Neural progenitor cell (in vitro differentiated cells): ENCODE measurements around the gene EFEMP1.

ENCODE experiments used
- EZH2 ChIP-seq: fragments of 200-600 bp; sonication (generic); IDR thresholded peaks from 2 replicates; pipeline ENCODE4 v1.6.1; 2017; ENCODE audit warnings: antibody characterized with exemption, mild to moderate bottlenecking, moderate library complexity
- EZH2phosphoT487 ChIP-seq: fragments of 200-600 bp; sonication (generic); IDR thresholded peaks from 2 replicates; pipeline ENCODE4 v1.6.1; 2017; ENCODE audit warnings: antibody characterized with exemption
- TF ChIP-seq, protein P1 (sequence below): fragments of 200-600 bp; sonication (generic); IDR thresholded peaks from 2 replicates; pipeline ENCODE4 v1.5.1; 2017; ENCODE audit warnings: antibody characterized with exemption, mild to moderate bottlenecking

DNA sequence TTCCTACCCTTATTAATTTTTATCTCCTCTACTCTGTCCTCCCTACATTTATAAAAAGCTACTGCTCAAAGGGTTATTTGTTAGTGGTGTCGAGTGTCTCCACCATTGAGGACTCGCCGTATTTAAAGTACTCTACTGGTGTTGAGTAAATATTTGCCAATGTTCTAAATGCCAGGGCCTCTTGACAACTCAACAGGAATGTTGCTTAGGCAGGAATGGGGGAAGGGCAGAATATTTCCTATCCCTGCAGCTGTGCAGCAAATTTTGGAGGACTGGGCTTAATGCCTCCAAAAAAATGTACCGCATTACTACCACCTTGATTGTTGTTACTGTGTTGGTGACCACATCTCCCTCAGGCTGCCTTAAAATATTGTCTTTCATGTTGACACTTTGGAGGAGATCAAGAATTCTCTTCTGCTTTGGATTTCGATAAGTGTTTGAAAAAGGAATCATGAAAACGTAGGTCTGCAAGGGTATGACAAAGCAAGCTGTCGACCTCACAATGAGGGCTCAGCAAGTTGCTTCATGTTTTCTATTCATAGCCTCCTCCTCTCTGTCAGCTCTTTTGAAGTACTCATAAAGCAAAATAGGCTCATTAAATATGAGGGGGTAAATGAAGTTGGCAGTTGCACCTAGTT is 84.3 kb downstream of the EFEMP1 start:
- TF ChIP-seq, protein P1, sequence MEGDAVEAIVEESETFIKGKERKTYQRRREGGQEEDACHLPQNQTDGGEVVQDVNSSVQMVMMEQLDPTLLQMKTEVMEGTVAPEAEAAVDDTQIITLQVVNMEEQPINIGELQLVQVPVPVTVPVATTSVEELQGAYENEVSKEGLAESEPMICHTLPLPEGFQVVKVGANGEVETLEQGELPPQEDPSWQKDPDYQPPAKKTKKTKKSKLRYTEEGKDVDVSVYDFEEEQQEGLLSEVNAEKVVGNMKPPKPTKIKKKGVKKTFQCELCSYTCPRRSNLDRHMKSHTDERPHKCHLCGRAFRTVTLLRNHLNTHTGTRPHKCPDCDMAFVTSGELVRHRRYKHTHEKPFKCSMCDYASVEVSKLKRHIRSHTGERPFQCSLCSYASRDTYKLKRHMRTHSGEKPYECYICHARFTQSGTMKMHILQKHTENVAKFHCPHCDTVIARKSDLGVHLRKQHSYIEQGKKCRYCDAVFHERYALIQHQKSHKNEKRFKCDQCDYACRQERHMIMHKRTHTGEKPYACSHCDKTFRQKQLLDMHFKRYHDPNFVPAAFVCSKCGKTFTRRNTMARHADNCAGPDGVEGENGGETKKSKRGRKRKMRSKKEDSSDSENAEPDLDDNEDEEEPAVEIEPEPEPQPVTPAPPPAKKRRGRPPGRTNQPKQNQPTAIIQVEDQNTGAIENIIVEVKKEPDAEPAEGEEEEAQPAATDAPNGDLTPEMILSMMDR, result no peak
- TF ChIP-seq EZH2 (no peak), EZH2phosphoT487 (no peak)
